ENCODE results near the gene GINS1. TPM values are rescaled to one million over a fixed set of nuclear protein-coding genes. Genes with fewer than 3 reads are reported as not detected.

The GINS1 gene
- total and polyA plus RNA-seq, 2 donors (not counting 3 experiments of a cell fraction or from before 2014, with no cell fraction given) = 8.2 to 26.3 TPM

- Histone ChIP-seq H3K4me1 (ENCODE audit: control insufficient read depth, extremely low read depth, insufficient read depth, low read length) (no peaks in the 10 kb centered on the region), H3K79me2 (ENCODE audit: control insufficient read depth, insufficient read depth, low read length) (no peaks in the 10 kb centered on the region), H3K9ac (replicated peaks; ENCODE audit: extremely low read depth, insufficient read depth, low read length) (no peak overlapping the region), H3K36me3 (ENCODE audit: control insufficient read depth in 2 of 2, extremely low read depth in 1 of 2, insufficient read depth in 2 of 2, low read length in 2 of 2) (peaks cover 4 to 38% of the 10 kb centered on the region in 2 experiments), H3K27ac (ENCODE audit: insufficient read depth, low read depth, low read length) (no peak overlapping the region), H2AFZ (ENCODE audit: low read depth, low read length) (no peak overlapping the region), H3K27me3 (ENCODE audit: control insufficient read depth in 2 of 2, insufficient read depth in 2 of 2, low read length in 2 of 2) (no peaks in the 10 kb centered on the region), H3K4me3 (replicated peaks in 1 of 3; ENCODE audit: insufficient read depth in 1 of 3, low read depth in 1 of 3, low read length in 3 of 3) (no peak overlapping the region), H3K4me2 (ENCODE audit: insufficient read depth, low read length) (no peak overlapping the region), H3K9me3 (replicated peaks; ENCODE audit: control insufficient read depth, insufficient read depth, low read length) (no peaks in the 10 kb centered on the region), H3K9me1 (replicated peaks; ENCODE audit: control insufficient read depth, extremely low read depth, insufficient read depth, low read length) (no peaks in the 10 kb centered on the region), H4K20me1 (replicated peaks; ENCODE audit: control insufficient read depth, extremely low read depth, insufficient read depth, low read length) (no peaks in the 10 kb centered on the region)
- DNase-seq (ENCODE audit: low read depth, low spot score) (no peak), FAIRE-seq (no peak)
- intact Hi-C loops (cut with micrococcal nuclease) (no loop called here), dilution Hi-C loops (cut with MboI; ENCODE audit: extremely low pct_ligation_motif_present, low sequenced_read_pairs) (no loop called here)
- CTCF ChIA-PET = no interaction called here
- POLR2A ChIA-PET = no interaction called here
- no TSS peak for BruUV-seq (replicated peaks)
- no peak for TF ChIP-seq GATA2 (IDR thresholded peaks at IDR 0.05; ENCODE audit: insufficient read depth, insufficient read length, low read depth, low read length)
- TF ChIP-seq, protein P1, sequence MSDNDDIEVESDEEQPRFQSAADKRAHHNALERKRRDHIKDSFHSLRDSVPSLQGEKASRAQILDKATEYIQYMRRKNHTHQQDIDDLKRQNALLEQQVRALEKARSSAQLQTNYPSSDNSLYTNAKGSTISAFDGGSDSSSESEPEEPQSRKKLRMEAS (IDR thresholded peaks at IDR 0.05; ENCODE audit: insufficient read depth, insufficient read length) = no peak
- no peak for TF ChIP-seq MYC (IDR thresholded peaks at IDR 0.05; ENCODE audit: low read depth, low read length)
- no peak for TF ChIP-seq JUN (IDR thresholded peaks at IDR 0.05; ENCODE audit: borderline replicate concordance, insufficient read depth, insufficient read length, low read depth)
- TF ChIP-seq FOS (IDR thresholded peaks at IDR 0.05; ENCODE audit: borderline replicate concordance, insufficient read depth, low read length) = no peak
- no peak for TF ChIP-seq EZH2 (IDR thresholded peaks at IDR 0.05; ENCODE audit: borderline replicate concordance, low read depth, low read length, severe bottlenecking)
- TF ChIP-seq, protein P2, sequence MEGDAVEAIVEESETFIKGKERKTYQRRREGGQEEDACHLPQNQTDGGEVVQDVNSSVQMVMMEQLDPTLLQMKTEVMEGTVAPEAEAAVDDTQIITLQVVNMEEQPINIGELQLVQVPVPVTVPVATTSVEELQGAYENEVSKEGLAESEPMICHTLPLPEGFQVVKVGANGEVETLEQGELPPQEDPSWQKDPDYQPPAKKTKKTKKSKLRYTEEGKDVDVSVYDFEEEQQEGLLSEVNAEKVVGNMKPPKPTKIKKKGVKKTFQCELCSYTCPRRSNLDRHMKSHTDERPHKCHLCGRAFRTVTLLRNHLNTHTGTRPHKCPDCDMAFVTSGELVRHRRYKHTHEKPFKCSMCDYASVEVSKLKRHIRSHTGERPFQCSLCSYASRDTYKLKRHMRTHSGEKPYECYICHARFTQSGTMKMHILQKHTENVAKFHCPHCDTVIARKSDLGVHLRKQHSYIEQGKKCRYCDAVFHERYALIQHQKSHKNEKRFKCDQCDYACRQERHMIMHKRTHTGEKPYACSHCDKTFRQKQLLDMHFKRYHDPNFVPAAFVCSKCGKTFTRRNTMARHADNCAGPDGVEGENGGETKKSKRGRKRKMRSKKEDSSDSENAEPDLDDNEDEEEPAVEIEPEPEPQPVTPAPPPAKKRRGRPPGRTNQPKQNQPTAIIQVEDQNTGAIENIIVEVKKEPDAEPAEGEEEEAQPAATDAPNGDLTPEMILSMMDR (IDR thresholded peaks at IDR 0.05; ENCODE audit: extremely low read depth in 1 of 2, insufficient read depth in 1 of 2, low read depth in 1 of 2, low read length in 2 of 2) = no peak
- no peak for TF ChIP-seq POLR2A (IDR thresholded peaks at IDR 0.05; ENCODE audit: low read depth, low read length)
- no peak for TF ChIP-seq POLR2AphosphoS5 (IDR thresholded peaks at IDR 0.05; ENCODE audit: insufficient read depth, low read depth, low read length)
These were observed 59.4 kb downstream of the GINS1 start for GRCh38 chr20:25466846-25467245.

All from endothelial cell of umbilical vein (primary cell).